Mammary epithelial cell (primary cell): ENCODE data around the gene ITGB8.

Experiments used
- CTCF ChIP-seq, 2 donors: IDR thresholded peaks in 1 of 2; conservative IDR thresholded peaks in 1 of 2; 2 replicates each; pipeline ENCODE4 v1.5.1; 2011 to 2012; ENCODE audit warnings: inconsistent platforms in 2 of 2, low read length in 2 of 2, mild to moderate bottlenecking in 2 of 2, control low read depth in 1 of 2, low read depth in 1 of 2; ENCODE audit not compliant: insufficient read depth in 1 of 2; ENCODE audit errors: extremely low read depth in 1 of 2
- EZH2 ChIP-seq: IDR thresholded peaks from 2 replicates; pipeline ENCODE4 v1.6.1; 2012; ENCODE audit warnings: low read length, inconsistent platforms, borderline replicate concordance

GRCh38 chr7:20314198-20314597 is 16.5 kb upstream of the ITGB8 start:
- TF ChIP-seq CTCF (conservative IDR thresholded peaks at IDR 0.05 in 1 of 2, IDR thresholded peaks at IDR 0.05 in 1 of 2; ENCODE audit: extremely low read depth in 1 of 2, insufficient read depth in 1 of 2, low read depth in 1 of 2, low read length in 2 of 2), result no peak
- TF ChIP-seq EZH2, result no peak
